GM20431 (cell line): ENCODE results near the gene VPS16.

ENCODE experiments used
- in situ Hi-C: fragments of 300-500 bp; cut with MseI, MboI; formaldehyde crosslinking; loops from one replicate; pipeline ENCODE4 v1.15.0; 2020; ENCODE audit warnings: low sequenced_read_pairs; ENCODE audit not compliant: unreplicated experiment

The VPS16 gene

DNA sequence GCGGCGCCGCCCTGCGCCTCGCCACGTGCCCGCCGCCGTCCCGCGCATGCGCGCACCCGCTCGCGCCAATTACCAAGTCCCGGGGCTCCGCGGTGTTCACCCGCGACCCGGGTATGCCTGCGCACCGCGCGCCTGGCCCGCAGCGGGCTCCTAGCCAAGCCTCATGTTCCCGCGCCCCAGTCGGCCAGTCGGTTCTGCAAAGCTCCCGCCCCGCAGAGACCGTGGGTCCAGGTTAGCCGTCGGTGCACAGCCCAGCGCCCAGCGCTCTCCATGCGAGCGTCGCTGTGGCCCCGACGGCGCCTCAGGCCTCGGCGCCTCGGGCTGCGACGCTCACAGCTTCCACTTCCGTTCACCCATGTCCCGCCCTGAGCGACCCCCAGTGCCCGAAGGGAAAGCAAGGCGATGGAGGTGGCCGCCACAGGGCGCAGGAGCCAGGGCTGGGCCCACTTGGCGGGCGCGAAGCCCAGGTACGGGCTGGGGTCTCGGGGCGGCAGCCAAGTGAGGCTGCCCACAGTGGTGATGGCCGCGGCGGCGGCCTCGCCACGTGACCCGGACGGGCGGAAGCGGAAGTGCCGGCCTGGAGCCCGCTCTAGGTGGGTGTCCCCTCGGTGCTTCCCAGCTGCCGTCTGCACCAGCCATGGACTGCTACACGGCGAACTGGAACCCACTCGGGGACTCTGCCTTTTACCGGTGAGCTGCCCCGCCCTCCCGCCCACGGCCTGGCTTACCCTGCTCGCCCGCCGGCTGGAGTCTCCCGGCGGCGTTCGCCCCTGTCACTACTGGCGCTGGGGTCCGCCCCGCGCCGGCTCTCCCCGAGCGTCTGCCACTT is at the start of gene VPS16, which contains the start of gene PCED1A:
VPS16 (plus strand) TSS at position 608 of the 829 bp plus-strand sequence; CDS start at position 638, 30 bp downstream.
PCED1A (minus strand) TSS at position 518 of the 829 bp plus-strand sequence. CDS start 743 bp downstream, outside the sequence.
- in situ Hi-C loops: no loop called here

GRCh38 chr20:2793471-2793870 is 47.1 kb upstream of the VPS16 start:
- in situ Hi-C loops: no loop called here

GRCh38 chr20:2794202-2794748 is 46.3 kb upstream of the VPS16 start:
- in situ Hi-C loops: no loop called here

- in situ Hi-C loops: no loop called here
These were observed 45.6 kb upstream of the VPS16 start for GRCh38 chr20:2794866-2795447.

GRCh38 chr20:2795451-2795850 is 45.1 kb upstream of the VPS16 start:
- in situ Hi-C loops: no loop called here

- in situ Hi-C loops: no loop called here
These were observed 44.4 kb upstream of the VPS16 start for GRCh38 chr20:2796011-2796660.

- in situ Hi-C loops: no loop called here
These were observed 43.2 kb upstream of the VPS16 start for GRCh38 chr20:2797136-2797983.

- in situ Hi-C loops: no loop called here
These were observed 42.3 kb upstream of the VPS16 start for GRCh38 chr20:2798095-2798805.

GRCh38 chr20:2798814-2799213 is 41.7 kb upstream of the VPS16 start:
- in situ Hi-C loops: no loop called here

DNA sequence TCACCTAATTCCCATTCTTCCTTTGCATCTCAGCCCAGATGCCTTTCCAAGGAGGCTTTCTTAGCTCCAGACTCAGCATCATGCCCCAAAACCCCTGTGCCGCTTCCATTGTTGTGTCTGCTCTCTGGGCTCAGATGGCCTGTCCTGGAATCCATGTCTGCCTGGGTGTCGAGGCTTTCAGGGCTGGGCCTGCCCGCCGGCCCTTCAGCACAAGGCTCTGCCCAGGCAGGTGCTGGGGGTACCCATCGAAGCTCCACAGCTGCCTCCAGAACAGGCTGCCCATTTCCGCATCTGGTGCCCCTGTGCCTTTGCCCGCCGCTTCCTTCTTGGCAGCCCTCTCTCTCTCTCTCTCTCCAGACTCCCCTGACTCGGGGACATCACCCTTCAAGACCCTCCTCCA is 41.3 kb upstream of the VPS16 start:
- in situ Hi-C loops: no loop called here

DNA sequence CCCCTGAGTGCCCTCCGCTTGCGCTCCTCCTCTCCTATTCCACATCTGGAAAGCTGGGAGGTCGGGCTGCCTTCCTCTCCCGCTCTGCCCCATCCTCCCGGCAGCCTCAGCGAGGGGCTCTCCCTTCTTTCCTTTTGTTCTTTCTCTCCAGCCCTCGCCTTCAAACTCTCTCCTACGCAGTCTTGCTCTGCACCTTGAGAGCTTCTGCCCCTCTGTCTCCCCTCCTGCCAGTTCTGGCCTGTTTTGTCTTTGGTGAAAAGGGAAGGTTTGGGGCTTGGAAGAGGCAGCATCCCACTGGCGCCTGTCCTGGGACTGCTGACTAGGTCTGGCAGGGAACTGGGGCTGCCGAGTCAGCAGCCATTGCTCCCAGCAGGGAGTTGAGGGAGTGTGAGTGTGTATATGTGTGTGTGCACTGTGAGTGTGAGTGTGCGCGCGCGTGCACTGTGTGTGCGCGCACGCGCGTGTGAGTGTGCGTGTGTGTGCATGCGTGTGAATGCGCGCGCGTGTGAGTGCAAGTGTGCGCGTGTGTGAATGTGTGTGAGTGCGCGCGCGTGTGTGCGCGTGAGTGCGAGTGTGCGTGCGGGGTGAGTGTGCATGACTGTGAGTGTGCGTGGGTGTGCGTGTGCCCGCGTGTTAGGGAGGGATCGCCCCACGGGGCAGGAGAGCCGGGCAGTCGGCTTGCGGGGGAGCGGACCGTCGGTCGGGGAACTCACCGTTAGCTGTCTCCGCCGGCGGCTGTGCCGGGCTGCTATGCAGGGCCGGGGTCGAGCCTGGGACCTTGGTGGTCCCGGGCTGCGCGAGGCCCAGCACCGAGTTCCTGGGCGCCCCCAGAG is 40.6 kb upstream of the VPS16 start:
- in situ Hi-C loops: no loop called here

DNA sequence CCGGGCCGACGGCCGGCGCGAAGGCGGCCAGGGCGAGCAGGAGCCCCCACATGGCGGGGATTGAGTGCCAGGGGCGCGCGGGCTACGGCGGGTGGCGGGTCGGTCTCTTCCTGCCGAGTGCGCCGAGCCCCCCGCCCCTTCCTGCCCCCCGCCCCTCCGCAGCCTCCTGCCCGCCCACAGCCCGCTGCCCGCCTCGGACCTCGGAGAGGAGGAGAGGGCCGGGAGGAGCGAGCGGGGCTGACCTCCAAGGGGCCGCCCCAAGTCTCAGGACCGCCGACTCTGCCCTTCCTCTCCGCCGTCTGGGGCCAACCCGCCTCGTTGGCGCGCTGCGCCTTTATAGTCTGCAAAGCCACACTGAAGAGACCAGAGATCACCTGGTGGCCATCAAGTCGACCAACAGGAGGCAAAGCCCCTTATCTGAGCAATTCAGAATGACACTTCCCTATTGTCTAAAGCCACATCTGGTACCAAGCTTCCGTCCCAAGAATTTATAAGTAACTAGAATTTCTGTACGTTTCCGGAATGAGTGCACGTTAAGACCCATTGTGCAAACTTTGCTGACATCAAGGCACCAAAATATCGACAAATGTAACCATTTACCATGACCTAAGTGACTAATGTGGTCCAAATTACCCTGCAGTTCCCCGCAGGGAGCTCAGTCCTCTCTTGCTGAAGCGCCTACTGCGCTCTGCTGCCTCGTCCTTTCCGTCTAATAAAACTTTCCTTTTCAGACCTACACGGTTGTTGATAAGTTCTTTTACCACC is 39.8 kb upstream of the VPS16 start, which contains the start of gene CPXM1:
CPXM1 (minus strand) TSS at position 107 of the 765 bp plus-strand sequence; CDS start at position 52, 55 bp downstream.
- in situ Hi-C loops: no loop called here

- in situ Hi-C loops: no loop called here
These were observed 39.2 kb upstream of the VPS16 start for GRCh38 chr20:2801286-2801728.

GRCh38 chr20:2804041-2804828 is 36.3 kb upstream of the VPS16 start:
- in situ Hi-C loops: no loop called here

DNA sequence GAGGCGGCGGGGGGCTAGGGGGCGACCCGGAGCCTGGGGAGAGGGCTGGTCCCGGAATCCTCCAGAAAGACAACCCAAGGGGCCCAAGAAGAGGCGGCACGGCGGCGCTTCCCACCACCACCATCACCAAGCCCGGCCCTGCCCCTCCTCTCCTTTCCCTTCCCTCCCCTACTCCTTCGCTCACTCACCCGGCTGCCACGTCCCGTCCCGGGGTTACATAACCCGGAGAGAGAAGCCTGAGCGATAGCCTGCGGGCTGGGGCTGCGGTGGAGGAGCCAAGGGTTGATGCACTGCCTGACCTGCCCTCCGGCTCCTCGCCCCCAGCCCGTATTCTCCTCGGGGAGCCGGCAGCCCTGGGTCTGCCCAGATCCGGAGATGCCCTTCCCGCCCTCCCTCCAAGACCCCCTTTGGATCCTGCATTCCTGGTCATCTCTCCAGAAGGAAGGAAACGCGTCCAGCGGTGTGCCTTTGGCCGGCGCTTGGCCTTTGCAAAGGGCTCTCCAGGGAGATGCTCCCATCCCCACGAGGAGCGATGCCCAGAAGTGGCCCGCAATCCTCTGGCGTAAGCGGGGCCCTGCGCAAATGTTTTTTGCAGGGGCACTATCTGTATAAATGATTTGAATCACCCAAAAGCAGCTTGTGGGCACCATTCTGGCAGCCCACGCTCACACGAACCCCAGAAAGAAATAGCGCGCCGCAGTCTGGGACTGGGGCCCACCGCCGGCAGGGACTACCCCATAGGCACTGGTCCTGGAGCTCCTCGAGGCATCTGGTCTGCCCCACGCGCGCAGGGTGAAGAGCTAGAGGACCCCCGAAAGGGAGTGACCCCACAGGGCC is 35.5 kb upstream of the VPS16 start:
- in situ Hi-C loops: no loop called here
